Daoy (cell line): Measurements from ENCODE around the gene DNM3. TPM values are rescaled to one million over a fixed set of nuclear protein-coding genes. Genes with fewer than 3 reads are reported as not detected.

ENCODE experiments used
- DNase-seq: peaks from one replicate; pipeline ENCODE4 v3.0.0-alpha.2; 2015; ENCODE audit warnings: low read depth
- total RNA-seq: library from RNA; depleted of rRNA; stranded (reverse); fragments of >200 nt; shearing (Covaris generic); gene quantifications from 2 replicates; pipeline ENCODE4 v1.2.3, GENCODE V29; 2014

DNM3 gene
- total RNA-seq, 1 experiment from 2014 or later, result 4.5 TPM

DNA sequence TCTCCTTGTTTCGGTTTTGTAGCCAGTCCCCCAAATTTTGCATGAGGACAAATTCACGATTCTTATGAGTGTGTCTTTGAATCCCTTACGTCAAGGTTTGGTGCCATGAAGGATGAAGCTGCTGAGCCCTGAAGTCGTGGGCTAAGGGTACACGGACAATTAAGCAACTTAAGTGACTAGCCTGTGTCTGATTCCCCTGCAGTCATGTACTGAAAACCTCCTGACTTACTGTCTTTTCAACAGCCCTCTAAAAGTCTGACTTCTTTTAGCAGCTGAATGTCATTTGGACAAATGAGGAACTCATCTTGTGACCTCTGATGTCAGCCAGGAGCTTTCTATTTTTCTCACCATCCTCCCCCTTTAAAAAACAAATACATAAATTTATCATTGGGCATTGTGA is 552.1 kb downstream of the DNM3 start:
- DNase-seq, result no peak

DNA sequence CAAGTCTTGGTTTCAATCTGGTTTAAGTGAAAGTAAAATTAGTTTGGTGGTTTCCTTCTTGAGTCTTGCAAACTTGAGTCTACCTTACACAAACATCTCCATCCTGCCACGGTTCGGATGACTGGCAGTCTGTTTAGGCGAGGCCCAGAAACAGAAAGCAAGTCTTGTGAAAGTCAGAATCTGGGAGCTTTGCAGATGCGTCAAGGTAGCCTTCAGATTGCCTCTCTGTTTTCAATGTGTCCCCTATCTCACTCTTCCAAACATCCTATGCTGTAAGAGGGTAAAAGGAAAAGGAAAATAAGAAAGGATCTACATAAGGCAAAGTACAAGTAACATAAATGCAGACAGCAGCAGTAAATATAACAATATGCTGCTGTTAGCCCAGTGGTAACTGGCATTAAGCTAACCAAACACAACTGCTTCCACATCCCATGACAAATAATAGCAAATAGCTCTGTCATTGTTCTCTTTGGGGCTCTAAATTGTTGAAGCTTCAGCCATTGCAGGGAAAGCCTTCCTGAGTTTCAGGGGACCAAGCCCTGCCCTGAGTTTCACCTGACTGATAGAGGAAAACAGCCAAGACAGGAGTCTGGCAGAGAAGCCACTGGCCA is 552.9 kb downstream of the DNM3 start:
- peak; percentile 67 for DNase-seq

- DNase-seq, result no peak
Measured at GRCh38 chr1:172394811-172395210, 553.5 kb downstream of the DNM3 start.

GRCh38 chr1:172395576-172395975 is 554.3 kb downstream of the DNM3 start:
- DNase-seq, result no peak

- peak; percentile 67 for DNase-seq
Measured at GRCh38 chr1:172397221-172397620, 555.9 kb downstream of the DNM3 start.

DNA sequence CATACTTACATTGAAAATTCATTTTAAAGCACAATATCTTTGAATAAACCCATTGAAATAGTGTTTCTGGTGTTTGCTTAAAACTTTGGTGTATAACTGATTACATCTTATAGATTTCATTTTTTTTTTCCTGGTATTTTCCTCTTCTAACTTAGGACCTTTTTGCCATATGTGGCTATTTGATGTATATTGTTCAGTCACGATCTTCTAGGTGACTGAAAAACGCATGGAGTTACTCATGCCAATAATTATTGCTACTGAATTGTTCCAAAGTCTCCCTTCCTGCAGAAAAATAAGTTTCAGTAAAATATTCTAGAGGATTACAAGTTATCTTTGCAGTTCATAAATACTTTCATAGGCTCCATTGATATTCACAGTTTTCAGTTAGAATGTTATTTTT is 556.3 kb downstream of the DNM3 start:
- no peak for DNase-seq

DNA sequence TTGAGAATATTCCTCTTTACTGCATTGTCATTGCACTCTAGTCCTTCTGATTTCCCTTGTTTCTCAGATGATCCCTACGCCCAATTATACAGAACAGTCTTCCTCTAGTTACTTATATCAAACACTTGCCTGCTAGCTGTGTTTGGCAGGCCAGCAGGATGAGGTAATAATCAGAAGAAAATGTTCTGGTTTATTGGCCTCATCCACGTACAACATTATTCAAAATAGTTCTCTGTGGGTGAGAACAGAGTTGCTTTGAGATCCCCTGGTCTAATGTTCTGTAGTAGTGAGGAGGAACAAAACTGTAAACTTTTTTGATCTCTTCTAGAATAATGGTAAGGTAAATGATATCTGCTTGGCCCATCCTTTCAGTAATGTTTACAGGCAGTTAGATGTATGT is 556.9 kb downstream of the DNM3 start:
- DNase-seq, result no peak

DNA sequence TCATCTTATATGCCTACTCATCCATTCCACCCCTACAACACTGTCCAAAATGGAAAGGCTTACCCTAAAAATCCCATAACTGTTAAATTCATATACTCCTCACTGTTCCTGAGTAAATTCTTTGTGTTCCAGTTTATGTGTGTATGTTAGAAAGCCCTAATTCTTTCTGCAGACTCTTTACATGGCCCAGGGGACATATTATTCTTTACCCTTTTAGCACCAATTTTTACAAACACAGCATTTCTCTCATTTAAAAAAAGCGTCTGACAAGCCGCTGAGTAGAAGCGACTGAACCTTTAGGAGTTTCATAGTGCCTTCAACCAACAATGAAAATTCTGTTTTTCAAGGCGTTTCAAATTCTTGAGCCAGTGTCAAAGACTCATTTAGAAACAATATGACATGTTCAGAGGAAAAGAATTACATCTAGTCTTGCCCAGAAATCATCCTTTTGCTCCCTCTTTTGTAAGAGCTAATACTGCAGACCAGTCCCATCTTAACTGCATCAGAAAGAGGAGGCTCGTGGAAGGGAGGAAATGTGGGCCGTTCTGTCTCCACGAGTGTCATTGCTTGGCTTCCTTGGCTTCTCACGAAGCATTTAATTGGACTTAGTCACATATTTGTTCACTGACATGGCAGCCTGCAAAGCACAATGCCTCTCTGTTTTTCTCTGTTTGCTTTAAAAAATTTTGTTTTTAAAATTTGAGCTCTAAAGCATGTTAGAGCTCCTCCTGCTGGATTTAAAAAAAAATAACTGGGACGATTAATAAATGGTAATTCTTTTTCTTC is 557.9 kb downstream of the DNM3 start:
- peak; percentile 94 for DNase-seq

DNA sequence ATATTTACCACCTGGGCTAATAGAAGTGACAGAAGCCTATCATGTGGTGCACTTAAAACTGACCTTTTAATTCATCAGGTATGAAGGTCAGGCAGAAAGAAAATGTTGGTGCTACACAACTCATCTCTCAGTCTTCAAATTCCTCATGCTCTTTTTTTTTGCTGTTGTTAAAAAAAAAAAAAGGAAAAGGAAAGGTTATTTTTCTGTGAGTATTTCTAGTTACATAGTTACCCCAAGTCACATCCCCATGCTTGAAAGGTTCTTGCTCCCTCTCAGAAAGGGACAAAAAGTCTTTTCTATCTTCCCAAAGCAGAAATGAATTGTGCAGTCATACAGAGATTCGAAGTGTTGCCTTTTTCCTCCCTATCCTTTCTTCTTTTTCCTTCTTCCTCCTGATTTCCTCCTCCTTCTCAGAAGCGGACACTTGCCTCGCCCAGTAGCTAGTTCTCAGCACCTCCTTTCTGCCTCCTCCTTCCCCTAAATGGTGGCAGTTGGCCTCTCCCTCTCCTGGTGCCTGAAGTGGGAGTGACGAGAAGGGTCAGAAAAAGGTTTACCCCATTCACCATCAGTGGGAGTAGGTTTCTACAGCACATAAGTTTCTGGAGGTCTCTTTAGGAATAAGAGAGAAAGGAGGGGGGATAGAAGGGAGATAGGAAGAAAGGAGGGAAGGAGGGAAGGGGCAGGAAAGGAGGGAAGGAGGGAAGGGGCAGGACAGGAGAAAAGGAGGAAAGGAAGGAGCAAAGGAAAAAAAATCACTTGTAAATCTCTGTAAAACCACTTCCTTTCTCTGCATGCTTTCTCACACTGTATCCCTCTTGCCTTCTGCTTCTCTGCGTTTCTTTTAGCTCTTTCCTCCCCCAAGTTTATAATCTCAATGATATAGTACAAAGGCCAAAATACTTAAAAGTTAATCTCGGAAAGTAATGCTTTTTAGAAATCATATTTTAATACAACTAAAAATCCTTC is 558.7 kb downstream of the DNM3 start:
- peak; percentile 52 for DNase-seq

DNA sequence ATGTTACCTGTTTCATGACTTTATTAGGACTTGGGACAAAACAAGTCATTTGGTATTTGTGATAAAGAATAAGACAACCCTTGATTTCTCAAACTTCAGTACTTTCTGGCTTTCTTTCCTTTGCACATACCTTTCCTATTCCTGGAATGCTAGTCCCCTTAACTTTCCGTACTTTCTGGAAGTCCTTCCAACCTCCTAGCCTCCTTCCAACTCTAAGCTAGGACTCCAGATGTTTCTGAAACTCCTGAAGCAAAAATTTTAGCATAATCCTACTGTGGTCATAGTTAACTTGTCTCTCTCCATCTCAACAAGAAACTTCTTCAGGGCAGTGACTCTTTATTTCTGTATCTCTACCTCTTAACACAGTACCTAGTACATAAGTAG is 559.4 kb downstream of the DNM3 start:
- DNase-seq, result no peak

- DNase-seq, result no peak
Measured at GRCh38 chr1:172401477-172401876, 560.2 kb downstream of the DNM3 start.

DNA sequence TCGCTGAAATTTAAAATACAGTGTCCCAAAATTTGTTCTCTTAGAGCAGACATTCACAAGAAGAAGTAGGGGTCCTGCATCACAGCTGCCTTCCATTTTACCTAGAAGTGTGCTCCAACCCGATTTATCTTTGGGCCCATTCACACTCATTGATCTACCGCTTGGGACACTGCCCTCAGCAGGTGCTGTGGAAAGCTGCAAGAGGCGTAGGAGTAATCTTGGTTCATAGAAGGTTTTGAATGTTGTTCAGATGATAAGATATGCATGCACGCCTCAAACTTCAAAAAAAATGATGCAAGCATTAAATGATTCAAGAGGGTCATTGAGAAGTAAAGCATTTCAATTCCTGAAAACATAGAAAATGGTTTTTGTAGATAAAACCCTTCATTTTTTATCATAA is 560.6 kb downstream of the DNM3 start:
- no peak for DNase-seq

- no peak for DNase-seq
Measured at GRCh38 chr1:172402878-172403569, 561.7 kb downstream of the DNM3 start.

DNA sequence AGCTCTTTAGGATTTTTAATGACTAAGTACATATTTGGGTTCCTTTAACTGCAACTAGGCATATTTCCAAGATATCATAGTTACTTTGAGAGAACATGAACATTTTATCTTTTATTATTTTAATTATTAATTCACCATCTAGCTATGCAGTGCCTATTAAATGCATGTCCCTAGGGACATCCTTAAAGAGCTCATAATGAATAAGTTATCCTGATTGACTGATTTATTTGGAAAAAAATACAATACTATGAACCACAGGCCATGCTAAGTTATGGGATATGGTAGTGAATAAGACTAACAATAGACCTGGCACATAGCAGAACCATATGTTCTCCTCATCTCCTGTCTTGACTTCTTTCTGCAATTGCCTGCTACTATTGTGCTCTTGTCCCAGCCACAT is 562.8 kb downstream of the DNM3 start:
- no peak for DNase-seq

DNA sequence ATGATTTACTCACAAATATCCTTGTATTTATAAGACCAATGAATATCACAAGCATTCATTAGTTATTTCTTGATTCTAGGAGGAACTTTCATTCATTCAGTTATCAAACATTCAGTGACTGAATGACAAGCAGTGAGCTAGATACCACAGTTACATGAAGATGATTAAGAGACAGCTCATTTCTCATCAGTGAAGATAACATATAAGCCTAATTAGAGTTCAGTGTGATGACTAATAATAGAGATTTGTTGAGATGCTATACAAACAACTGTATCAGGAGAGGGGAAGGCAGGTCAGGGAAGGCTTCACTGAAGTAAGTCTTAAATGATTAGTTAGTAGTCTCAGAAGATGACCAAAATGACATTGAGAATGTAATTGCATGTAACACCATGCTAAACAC is 564.6 kb downstream of the DNM3 start:
- no peak for DNase-seq

GRCh38 chr1:172406968-172407367 is 565.7 kb downstream of the DNM3 start:
- DNase-seq, result no peak

GRCh38 chr1:172408958-172409357 is 567.7 kb downstream of the DNM3 start:
- DNase-seq, result no peak

GRCh38 chr1:172410027-172410426 is 568.7 kb downstream of the DNM3 start:
- DNase-seq, result no peak

DNA sequence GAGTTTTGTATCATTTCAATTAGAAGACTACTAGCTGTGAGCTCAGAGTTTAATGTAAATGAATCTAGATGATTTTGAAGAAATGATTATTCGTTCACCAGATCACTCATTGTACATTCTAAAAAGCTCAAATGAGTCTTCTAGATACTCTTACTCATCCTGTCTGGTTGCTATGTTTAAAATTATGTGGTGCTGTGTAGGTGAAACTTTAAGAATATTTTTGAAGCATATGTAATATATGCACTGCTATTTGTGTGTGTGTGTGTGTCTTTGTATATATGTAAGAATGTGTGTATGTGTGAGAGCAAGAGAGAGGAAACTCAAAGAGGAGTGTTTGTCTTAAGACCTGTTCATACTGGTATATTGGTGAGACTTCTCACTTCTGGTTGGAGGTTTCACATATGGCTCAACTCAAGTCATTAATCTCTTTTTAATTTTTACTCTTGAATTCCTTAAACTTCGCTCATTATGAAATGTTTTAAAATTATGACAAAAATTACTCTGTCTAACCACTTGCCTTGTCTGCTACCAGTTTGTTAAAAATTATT is 570.6 kb downstream of the DNM3 start:
- DNase-seq, result no peak

DNA sequence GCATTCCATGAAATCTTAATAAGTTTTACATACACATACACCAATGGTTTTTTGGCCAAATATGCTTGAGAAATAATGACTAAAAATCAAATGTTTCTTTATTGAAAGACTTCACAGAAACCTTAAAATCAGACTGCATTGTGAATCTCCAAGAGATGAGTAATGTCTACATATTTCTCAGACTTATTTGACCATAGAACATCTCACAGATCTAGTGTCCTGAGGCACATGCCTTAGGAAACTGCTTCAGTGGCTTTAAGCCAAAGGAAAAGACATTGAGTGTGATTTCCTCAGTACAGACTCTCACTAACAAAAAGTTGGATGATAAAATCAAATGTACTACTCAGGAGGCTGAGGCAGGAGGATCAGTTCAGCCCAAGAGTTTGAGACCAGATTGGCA is 573.0 kb downstream of the DNM3 start:
- no peak for DNase-seq

DNA sequence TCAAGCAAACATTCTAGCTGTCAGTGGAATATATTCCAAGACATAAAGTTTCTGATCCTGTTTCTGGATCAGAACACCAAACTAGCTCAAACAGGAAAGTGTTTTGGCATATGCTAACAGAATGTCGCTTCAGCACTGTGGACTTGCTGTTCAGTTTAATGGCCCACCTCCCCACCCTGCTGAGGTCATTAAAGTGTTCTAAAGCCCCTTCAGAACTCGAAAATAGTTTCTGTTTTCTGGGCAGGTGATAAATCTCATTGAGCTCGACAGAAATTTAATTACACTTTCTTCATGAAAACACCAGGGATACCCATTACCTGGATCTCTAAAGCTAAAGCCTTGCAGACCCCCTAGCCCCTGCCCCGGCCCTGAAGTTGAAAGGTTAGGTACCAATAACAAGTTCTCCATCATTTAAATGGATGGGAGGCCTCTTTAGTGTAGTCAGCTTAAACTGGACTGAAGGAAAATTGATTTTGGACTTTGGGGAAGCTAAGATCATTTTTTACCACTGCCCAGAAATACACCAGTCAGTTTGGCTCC is 575.3 kb downstream of the DNM3 start:
- no peak for DNase-seq
